OCI-LY1 (cell line): ENCODE data around the gene CD72.

ENCODE experiments used
- EZH2 ChIP-seq: fragments of 200-600 bp; sonication (generic), shearing (Covaris generic); IDR thresholded peaks from 2 replicates; pipeline ENCODE4 v1.8.0; 2017; ENCODE audit warnings: borderline replicate concordance, mixed run types, mild to moderate bottlenecking, antibody characterized with exemption, low read length, moderate library complexity, mixed read lengths
- TF ChIP-seq, protein P1 (sequence below): fragments of 200-600 bp; sonication (generic), shearing (Covaris generic); IDR thresholded peaks from 2 replicates; pipeline ENCODE4 v1.5.1; 2017; ENCODE audit warnings: mild to moderate bottlenecking, antibody characterized with exemption, low read length, moderate library complexity, mixed read lengths

DNA sequence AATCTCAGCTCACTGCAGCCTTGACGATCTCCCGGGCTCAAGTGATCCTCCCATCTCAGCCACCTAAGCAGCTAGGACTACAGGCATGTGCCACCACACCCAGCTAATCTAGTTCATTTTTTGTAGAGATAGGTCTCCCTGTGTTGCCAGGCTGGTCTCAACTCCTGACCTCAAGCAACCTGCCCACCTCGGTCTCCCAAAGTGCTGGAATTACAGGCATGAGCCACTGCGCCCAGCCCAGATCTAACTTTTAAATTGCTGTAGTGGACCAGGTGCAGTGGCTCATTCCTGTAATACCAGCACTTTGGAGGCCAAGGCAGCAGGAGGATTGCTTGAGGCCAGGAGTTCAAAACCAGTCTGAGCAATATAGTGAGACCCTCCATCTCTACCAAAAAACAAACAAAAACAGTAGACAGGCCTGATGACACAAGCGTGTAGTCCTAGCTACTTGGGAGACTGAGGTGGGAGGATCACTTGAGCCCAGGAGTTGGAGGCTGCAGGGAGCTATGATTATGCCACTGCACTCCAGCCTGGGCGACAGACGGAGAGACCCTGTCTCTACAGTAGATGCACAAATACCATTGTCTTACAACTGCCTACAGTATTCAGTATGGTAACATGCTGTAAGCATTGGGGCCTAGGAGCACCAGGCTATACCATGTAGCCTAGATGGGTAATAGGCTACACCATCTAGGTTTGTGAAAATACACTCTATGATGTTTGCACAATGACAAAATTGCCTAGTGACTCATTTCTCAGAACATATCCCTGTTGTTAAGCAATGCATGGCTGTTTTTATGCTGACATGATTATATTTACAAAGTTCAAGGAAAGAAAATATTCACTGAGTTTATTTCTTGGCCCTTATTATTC is 34.0 kb upstream of the CD72 start:
- TF ChIP-seq, protein P1, sequence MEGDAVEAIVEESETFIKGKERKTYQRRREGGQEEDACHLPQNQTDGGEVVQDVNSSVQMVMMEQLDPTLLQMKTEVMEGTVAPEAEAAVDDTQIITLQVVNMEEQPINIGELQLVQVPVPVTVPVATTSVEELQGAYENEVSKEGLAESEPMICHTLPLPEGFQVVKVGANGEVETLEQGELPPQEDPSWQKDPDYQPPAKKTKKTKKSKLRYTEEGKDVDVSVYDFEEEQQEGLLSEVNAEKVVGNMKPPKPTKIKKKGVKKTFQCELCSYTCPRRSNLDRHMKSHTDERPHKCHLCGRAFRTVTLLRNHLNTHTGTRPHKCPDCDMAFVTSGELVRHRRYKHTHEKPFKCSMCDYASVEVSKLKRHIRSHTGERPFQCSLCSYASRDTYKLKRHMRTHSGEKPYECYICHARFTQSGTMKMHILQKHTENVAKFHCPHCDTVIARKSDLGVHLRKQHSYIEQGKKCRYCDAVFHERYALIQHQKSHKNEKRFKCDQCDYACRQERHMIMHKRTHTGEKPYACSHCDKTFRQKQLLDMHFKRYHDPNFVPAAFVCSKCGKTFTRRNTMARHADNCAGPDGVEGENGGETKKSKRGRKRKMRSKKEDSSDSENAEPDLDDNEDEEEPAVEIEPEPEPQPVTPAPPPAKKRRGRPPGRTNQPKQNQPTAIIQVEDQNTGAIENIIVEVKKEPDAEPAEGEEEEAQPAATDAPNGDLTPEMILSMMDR = no peak
- no peak for TF ChIP-seq EZH2
